PC-3 (cell line): ENCODE results near the gene KRCC1.

Experiments used
- CTCF ChIP-seq: fragments of 300-600 bp; sonication (generic); conservative IDR thresholded peaks from 2 replicates; pipeline ENCODE4 v1.5.1; 2017; ENCODE audit warnings: antibody characterized with exemption, low read depth, mild to moderate bottlenecking, low read length
- EZH2 ChIP-seq: fragments of 300-600 bp; sonication (generic); IDR thresholded peaks from one replicate; pipeline ENCODE4 v1.6.1; 2017; ENCODE audit warnings: antibody characterized with exemption, mild to moderate bottlenecking, low read length; ENCODE audit not compliant: unreplicated experiment

GRCh38 chr2:88099798-88100488 is 44.4 kb upstream of the KRCC1 start:
- TF ChIP-seq EZH2 (no peak), CTCF (no peak)
